Loucy (cell line): ENCODE measurements around the gene TNRC6C.
"Not testable (repeated sequence)": the region's sequence is repeated elsewhere in the genome, so short reads cannot be mapped to it uniquely, and the experiment has no call there.

Source experiments
- H2AFZ ChIP-seq: fragments of 200-600 bp; sonication (generic); 2 replicates; pipeline ENCODE4 v1.6.0; 2016; ENCODE audit warnings: antibody characterized with exemption, mild to moderate bottlenecking, low read length, moderate library complexity
- H3F3A ChIP-seq: fragments of 200-600 bp; 2 replicates; pipeline ENCODE4 v1.6.0; 2016; ENCODE audit warnings: antibody characterized with exemption, low read depth, mild to moderate bottlenecking
- H3K27me3 ChIP-seq: fragments of 200-600 bp; sonication (generic); 2 replicates; pipeline ENCODE4 v1.6.1; 2014; ENCODE audit warnings: low read length, mild to moderate bottlenecking; ENCODE audit not compliant: insufficient read depth, poor library complexity, severe bottlenecking
- H3K36me3 ChIP-seq: fragments of 200-600 bp; sonication (generic); 2 replicates; pipeline ENCODE4 v1.6.1; 2016; ENCODE audit warnings: low read length; ENCODE audit not compliant: insufficient read depth
- H3K4me1 ChIP-seq: fragments of 200-600 bp; sonication (generic); 2 replicates; pipeline ENCODE4 v1.5.1; 2014; ENCODE audit warnings: low read length, mild to moderate bottlenecking; ENCODE audit not compliant: insufficient read depth, poor library complexity, severe bottlenecking
- H3K4me2 ChIP-seq: fragments of 200-600 bp; sonication (generic); 2 replicates; pipeline ENCODE4 v1.6.0; 2014; ENCODE audit warnings: antibody characterized with exemption, low read length, low read depth, mild to moderate bottlenecking; ENCODE audit not compliant: poor library complexity, severe bottlenecking
- H3K4me3 ChIP-seq: fragments of 200-600 bp; sonication (generic); 2 replicates; pipeline ENCODE4 v1.5.1; 2014; ENCODE audit warnings: low read length, mild to moderate bottlenecking, mixed read lengths; ENCODE audit not compliant: poor library complexity, severe bottlenecking
- H3K79me2 ChIP-seq: fragments of 200-600 bp; sonication (generic); 2 replicates; pipeline ENCODE4 v1.6.1; 2014; ENCODE audit warnings: low read length; ENCODE audit not compliant: insufficient read depth
- H3K9ac ChIP-seq: fragments of 200-600 bp; sonication (generic); 2 replicates; pipeline ENCODE4 v1.6.0; 2014; ENCODE audit warnings: mild to moderate bottlenecking, low read depth, low read length, moderate library complexity; ENCODE audit not compliant: poor library complexity, severe bottlenecking
- H3K9me2 ChIP-seq: fragments of 200-600 bp; sonication (generic); replicated peaks from 2 replicates; pipeline ENCODE4 v1.6.1; 2016; ENCODE audit warnings: low read depth, low read length, mixed read lengths
- H3K9me3 ChIP-seq: fragments of 200-600 bp; sonication (generic); 2 replicates; pipeline ENCODE4 v1.6.1; 2014; ENCODE audit warnings: mild to moderate bottlenecking, antibody characterized with exemption, low read length, low read depth; ENCODE audit not compliant: insufficient read depth
- H4K20me1 ChIP-seq: fragments of 200-600 bp; sonication (generic); 2 replicates; pipeline ENCODE4 v1.6.0; 2014; ENCODE audit warnings: antibody characterized with exemption, low read length, mild to moderate bottlenecking; ENCODE audit not compliant: insufficient read depth, poor library complexity, severe bottlenecking
- EZH2phosphoT487 ChIP-seq: fragments of 200-600 bp; IDR thresholded peaks from 2 replicates; pipeline ENCODE4 v1.6.1; 2018; ENCODE audit warnings: antibody characterized with exemption, mild to moderate bottlenecking, moderate library complexity, borderline replicate concordance
- TF ChIP-seq, protein P1 (sequence below): fragments of 200-600 bp; sonication (generic); conservative IDR thresholded peaks from 2 replicates; pipeline ENCODE4 v1.5.1; 2014; ENCODE audit warnings: mild to moderate bottlenecking, antibody characterized with exemption, low read length

TNRC6C gene

DNA sequence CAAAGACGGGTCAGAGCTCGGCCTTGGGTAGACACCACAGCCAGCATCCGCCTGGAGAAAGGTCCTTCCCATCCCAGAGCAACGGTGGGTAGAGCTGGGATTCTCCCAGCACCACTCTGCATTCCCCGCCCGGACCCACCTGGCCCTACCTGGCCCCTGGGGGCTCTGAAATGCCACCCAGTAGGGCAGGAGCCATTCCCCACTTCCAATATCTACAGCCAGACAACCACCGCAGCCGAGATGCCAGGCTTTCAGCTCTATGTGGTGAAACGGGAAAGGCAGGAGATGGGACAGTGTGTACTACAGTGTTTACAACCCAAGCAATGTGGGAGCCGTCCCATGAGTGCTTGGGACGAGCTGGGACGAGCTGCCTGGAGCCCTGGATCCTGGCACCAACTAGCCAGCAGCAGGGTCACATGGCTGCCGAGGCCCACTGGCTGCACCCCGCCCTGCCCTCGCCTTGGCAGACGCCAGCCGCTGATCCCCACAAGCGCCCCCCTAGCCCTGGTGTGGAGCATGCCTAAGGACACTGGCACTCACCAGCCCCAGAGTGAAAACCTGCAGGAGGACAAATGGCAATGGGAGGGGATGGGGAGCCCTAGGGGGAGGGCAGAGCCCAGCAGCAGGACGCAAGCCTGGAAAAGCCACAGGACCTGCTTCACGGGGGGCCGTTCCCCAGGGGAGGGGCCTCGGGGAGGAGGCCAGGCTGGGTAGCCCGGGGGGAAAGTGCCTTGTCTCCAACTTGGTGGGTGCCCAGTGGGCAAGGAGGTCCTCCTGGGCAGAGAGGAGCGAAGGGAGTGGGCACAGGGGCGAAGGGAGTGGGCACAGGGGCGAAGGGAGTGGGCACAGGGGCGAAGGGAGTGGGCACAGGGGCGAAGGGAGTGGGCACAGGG is 156.6 kb downstream of the TNRC6C start:
- Histone ChIP-seq H3F3A (no peaks in the 10 kb centered on the region), H3K4me3 (no peak overlapping the region), H3K4me1 (peaks cover 4% of the 10 kb centered on the region), H3K9me2 (no peaks in the 10 kb centered on the region), H4K20me1 (peaks cover 10% of the 10 kb centered on the region), H3K36me3 (peaks cover 16% of the 10 kb centered on the region; the same call in 1 of the 2 replicates), H2AFZ (no peak overlapping the region), H3K9ac (no peak overlapping the region), H3K79me2 (no peaks in the 10 kb centered on the region), H3K27me3 (no peaks in the 10 kb centered on the region), H3K9me3 (no peaks in the 10 kb centered on the region), H3K4me2 (no peak overlapping the region)
- TF ChIP-seq EZH2phosphoT487 = no peak
- TF ChIP-seq, protein P1, sequence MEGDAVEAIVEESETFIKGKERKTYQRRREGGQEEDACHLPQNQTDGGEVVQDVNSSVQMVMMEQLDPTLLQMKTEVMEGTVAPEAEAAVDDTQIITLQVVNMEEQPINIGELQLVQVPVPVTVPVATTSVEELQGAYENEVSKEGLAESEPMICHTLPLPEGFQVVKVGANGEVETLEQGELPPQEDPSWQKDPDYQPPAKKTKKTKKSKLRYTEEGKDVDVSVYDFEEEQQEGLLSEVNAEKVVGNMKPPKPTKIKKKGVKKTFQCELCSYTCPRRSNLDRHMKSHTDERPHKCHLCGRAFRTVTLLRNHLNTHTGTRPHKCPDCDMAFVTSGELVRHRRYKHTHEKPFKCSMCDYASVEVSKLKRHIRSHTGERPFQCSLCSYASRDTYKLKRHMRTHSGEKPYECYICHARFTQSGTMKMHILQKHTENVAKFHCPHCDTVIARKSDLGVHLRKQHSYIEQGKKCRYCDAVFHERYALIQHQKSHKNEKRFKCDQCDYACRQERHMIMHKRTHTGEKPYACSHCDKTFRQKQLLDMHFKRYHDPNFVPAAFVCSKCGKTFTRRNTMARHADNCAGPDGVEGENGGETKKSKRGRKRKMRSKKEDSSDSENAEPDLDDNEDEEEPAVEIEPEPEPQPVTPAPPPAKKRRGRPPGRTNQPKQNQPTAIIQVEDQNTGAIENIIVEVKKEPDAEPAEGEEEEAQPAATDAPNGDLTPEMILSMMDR = no peak

DNA sequence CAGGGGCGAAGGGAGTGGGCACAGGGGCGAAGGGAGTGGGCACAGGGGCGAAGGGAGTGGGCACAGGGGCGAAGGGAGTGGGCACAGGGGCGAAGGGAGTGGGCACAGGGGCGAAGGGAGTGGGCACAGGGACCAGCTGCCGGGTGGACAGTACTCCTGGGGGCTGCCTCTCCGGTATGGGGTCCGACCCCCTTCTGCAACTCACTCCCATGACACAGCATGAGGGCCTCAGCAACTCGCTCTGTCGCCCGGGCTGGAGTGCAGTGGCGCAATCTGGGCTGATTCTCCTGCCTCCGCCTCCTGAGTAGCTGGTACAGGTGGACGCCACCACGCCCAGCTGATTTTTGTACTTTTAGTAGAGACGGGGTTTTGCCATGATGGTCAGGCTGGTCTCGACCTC is 157.3 kb downstream of the TNRC6C start:
- not testable (repeated sequence) for H3K9me2 ChIP-seq, H3K4me3 ChIP-seq, H2AFZ ChIP-seq, H3K4me1 ChIP-seq, H3F3A ChIP-seq, H3K79me2 ChIP-seq, H3K36me3 ChIP-seq, H3K9ac ChIP-seq, H3K9me3 ChIP-seq, H3K4me2 ChIP-seq, H3K27me3 ChIP-seq
- H4K20me1 ChIP-seq = peaks cover 15% of the 10 kb centered on the region

DNA sequence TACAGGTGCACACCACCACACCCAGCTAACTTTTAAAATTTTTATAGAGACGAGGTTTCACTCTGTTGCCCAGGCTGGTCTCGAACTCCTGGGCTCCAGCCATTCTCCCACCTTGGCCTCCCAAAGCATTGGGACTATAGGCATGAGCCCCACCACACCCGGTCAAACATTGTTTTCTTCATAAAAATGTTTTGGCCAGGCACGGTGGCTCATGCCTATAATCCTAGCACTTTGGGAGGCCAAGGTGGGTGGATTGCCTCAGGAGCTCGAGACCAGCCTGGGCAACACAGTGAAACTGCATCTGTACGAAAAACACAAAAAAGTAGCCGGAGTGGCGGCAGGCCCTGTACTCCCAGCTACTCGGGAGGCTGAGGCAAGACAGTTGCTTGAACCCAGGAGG is 157.9 kb downstream of the TNRC6C start:
- H3K4me2 ChIP-seq = no peak overlapping the region
- peaks cover 15% of the 10 kb centered on the region for H3K4me1 ChIP-seq
- H2AFZ ChIP-seq = no peak overlapping the region
- no peak overlapping the region for H3K4me3 ChIP-seq
- no peak overlapping the region for H3K9ac ChIP-seq
- H3F3A ChIP-seq = no peaks in the 10 kb centered on the region
- TF ChIP-seq, protein P1 = no peak
- no peak for TF ChIP-seq EZH2phosphoT487
- no peaks in the 10 kb centered on the region for H3K27me3 ChIP-seq
- H3K79me2 ChIP-seq = peaks cover 12% of the 10 kb centered on the region; the same call in 1 of the 2 replicates
- H3K9me2 ChIP-seq = no peaks in the 10 kb centered on the region
- no peaks in the 10 kb centered on the region for H3K9me3 ChIP-seq
- H4K20me1 ChIP-seq = peaks cover 18% of the 10 kb centered on the region
- peaks cover 5% of the 10 kb centered on the region; the same call in 1 of the 2 replicates for H3K36me3 ChIP-seq
